Loucy (cell line): ENCODE measurements around the gene COX17.

Experiments
- EZH2phosphoT487 ChIP-seq: fragments of 200-600 bp; IDR thresholded peaks from 2 replicates; pipeline ENCODE4 v1.6.1; 2018; ENCODE audit warnings: antibody characterized with exemption, mild to moderate bottlenecking, moderate library complexity, borderline replicate concordance
- TF ChIP-seq, protein P1 (sequence below): fragments of 200-600 bp; sonication (generic); conservative IDR thresholded peaks from 2 replicates; pipeline ENCODE4 v1.5.1; 2014; ENCODE audit warnings: mild to moderate bottlenecking, antibody characterized with exemption, low read length

GRCh38 chr3:119723022-119723421 is 45.8 kb upstream of the COX17 start:
- TF ChIP-seq, protein P1, sequence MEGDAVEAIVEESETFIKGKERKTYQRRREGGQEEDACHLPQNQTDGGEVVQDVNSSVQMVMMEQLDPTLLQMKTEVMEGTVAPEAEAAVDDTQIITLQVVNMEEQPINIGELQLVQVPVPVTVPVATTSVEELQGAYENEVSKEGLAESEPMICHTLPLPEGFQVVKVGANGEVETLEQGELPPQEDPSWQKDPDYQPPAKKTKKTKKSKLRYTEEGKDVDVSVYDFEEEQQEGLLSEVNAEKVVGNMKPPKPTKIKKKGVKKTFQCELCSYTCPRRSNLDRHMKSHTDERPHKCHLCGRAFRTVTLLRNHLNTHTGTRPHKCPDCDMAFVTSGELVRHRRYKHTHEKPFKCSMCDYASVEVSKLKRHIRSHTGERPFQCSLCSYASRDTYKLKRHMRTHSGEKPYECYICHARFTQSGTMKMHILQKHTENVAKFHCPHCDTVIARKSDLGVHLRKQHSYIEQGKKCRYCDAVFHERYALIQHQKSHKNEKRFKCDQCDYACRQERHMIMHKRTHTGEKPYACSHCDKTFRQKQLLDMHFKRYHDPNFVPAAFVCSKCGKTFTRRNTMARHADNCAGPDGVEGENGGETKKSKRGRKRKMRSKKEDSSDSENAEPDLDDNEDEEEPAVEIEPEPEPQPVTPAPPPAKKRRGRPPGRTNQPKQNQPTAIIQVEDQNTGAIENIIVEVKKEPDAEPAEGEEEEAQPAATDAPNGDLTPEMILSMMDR, result no peak
- no peak for TF ChIP-seq EZH2phosphoT487
